ENCODE data around the gene ARL4C.

ARL4C gene

GRCh38 chr2:234496835-234497593 lies at the start of gene ARL4C:
Gene ARL4C, minus strand, starts transcription at chr2:234497081. Its CDS starts 495 bp downstream, at chr2:234496586.
- Histone ChIP-seq H3K9me3 (ENCODE audit: control insufficient read depth in 2 of 2, low read length in 2 of 2) (no peaks in the 10 kb centered on the region), H3K9ac (ENCODE audit: low read depth in 1 of 2, low read length in 2 of 2) (peak within 1 kb of the TSS; percentile 71 to 87), H3K4me3 (ENCODE audit: low read length in 2 of 2) (peak within 1 kb of the TSS; percentile 72 to 85), H3K27ac (ENCODE audit: low read depth in 2 of 2, low read length in 2 of 2) (peak within 1 kb of the TSS; percentile 64 to 91), H3K4me1 (ENCODE audit: control insufficient read depth in 2 of 2, insufficient read depth in 2 of 2, low read length in 2 of 2) (peaks cover 6 to 8% of the 10 kb centered on the region in 2 donors), H3K27me3 (ENCODE audit: control insufficient read depth in 2 of 2, insufficient read depth in 2 of 2, low read length in 2 of 2) (peaks cover 10 to 15% of the 10 kb centered on the region in 2 donors), H3K36me3 (ENCODE audit: control insufficient read depth in 2 of 2, insufficient read depth in 2 of 2, low read length in 2 of 2) (no peaks in the 10 kb centered on the region)

- H3K9me3 ChIP-seq (ENCODE audit: control insufficient read depth in 2 of 2, low read length in 2 of 2): no peaks in the 10 kb centered on the region
- no peaks in the 10 kb centered on the region for H3K36me3 ChIP-seq (ENCODE audit: control insufficient read depth in 2 of 2, insufficient read depth in 2 of 2, low read length in 2 of 2)
- peaks cover 2 to 4% of the 10 kb centered on the region in 2 donors for H3K27me3 ChIP-seq (ENCODE audit: control insufficient read depth in 2 of 2, insufficient read depth in 2 of 2, low read length in 2 of 2)
- H3K27ac ChIP-seq (ENCODE audit: low read depth in 2 of 2, low read length in 2 of 2): no peak overlapping the region
- H3K4me3 ChIP-seq (ENCODE audit: low read length in 2 of 2): no peak overlapping the region
- no peak overlapping the region for H3K9ac ChIP-seq (ENCODE audit: low read depth in 1 of 2, low read length in 2 of 2)
- H3K4me1 ChIP-seq (ENCODE audit: control insufficient read depth in 2 of 2, insufficient read depth in 2 of 2, low read length in 2 of 2): peaks cover 0 to 4% of the 10 kb centered on the region in 2 donors
Measured at GRCh38 chr2:234544659-234545611, 48.1 kb upstream of the ARL4C start.

GRCh38 chr2:234542742-234543141 lies 45.9 kb upstream of the ARL4C start:
- Histone ChIP-seq H3K27me3 (ENCODE audit: control insufficient read depth in 2 of 2, insufficient read depth in 2 of 2, low read length in 2 of 2) (peaks cover 4% of the 10 kb centered on the region in 2 donors), H3K36me3 (ENCODE audit: control insufficient read depth in 2 of 2, insufficient read depth in 2 of 2, low read length in 2 of 2) (no peaks in the 10 kb centered on the region), H3K4me3 (ENCODE audit: low read length in 2 of 2) (no peak overlapping the region)

GRCh38 chr2:234537929-234538328 lies 41.0 kb upstream of the ARL4C start:
- no peak overlapping the region for H3K4me3 ChIP-seq (ENCODE audit: low read length in 2 of 2)
- H3K36me3 ChIP-seq (ENCODE audit: control insufficient read depth in 2 of 2, insufficient read depth in 2 of 2, low read length in 2 of 2): no peaks in the 10 kb centered on the region
- no peaks in the 10 kb centered on the region for H3K4me1 ChIP-seq (ENCODE audit: control insufficient read depth in 2 of 2, insufficient read depth in 2 of 2, low read length in 2 of 2)

More at GRCh38 chr2:234542742-234543141, 45.9 kb upstream of the ARL4C start:
- H3K9me3 ChIP-seq (ENCODE audit: control insufficient read depth in 2 of 2, low read length in 2 of 2): no peaks in the 10 kb centered on the region
- no peak overlapping the region for H3K9ac ChIP-seq (ENCODE audit: low read depth in 1 of 2, low read length in 2 of 2)
- H3K4me1 ChIP-seq (ENCODE audit: control insufficient read depth in 2 of 2, insufficient read depth in 2 of 2, low read length in 2 of 2): peaks cover 0 to 4% of the 10 kb centered on the region in 2 donors
- H3K27ac ChIP-seq (ENCODE audit: low read depth in 2 of 2, low read length in 2 of 2): no peak overlapping the region

GRCh38 chr2:234536178-234536965 lies 39.5 kb upstream of the ARL4C start:
- H3K36me3 ChIP-seq (ENCODE audit: control insufficient read depth in 2 of 2, insufficient read depth in 2 of 2, low read length in 2 of 2): no peaks in the 10 kb centered on the region
- H3K4me3 ChIP-seq (ENCODE audit: low read length in 2 of 2): no peak overlapping the region

More at GRCh38 chr2:234537929-234538328, 41.0 kb upstream of the ARL4C start:
- peaks cover 0 to 2% of the 10 kb centered on the region in 2 donors for H3K27me3 ChIP-seq (ENCODE audit: control insufficient read depth in 2 of 2, insufficient read depth in 2 of 2, low read length in 2 of 2)
- H3K9me3 ChIP-seq (ENCODE audit: control insufficient read depth in 2 of 2, low read length in 2 of 2): no peaks in the 10 kb centered on the region
- H3K27ac ChIP-seq (ENCODE audit: low read depth in 2 of 2, low read length in 2 of 2): no peak overlapping the region
- no peak overlapping the region for H3K9ac ChIP-seq (ENCODE audit: low read depth in 1 of 2, low read length in 2 of 2)

GRCh38 chr2:234535464-234535863 lies 38.6 kb upstream of the ARL4C start:
- Histone ChIP-seq H3K4me1 (ENCODE audit: control insufficient read depth in 2 of 2, insufficient read depth in 2 of 2, low read length in 2 of 2) (no peaks in the 10 kb centered on the region), H3K36me3 (ENCODE audit: control insufficient read depth in 2 of 2, insufficient read depth in 2 of 2, low read length in 2 of 2) (no peaks in the 10 kb centered on the region), H3K9ac (ENCODE audit: low read depth in 1 of 2, low read length in 2 of 2) (no peak overlapping the region), H3K27ac (ENCODE audit: low read depth in 2 of 2, low read length in 2 of 2) (no peak overlapping the region), H3K27me3 (ENCODE audit: control insufficient read depth in 2 of 2, insufficient read depth in 2 of 2, low read length in 2 of 2) (peaks cover 0 to 2% of the 10 kb centered on the region in 2 donors), H3K9me3 (ENCODE audit: control insufficient read depth in 2 of 2, low read length in 2 of 2) (no peaks in the 10 kb centered on the region), H3K4me3 (ENCODE audit: low read length in 2 of 2) (no peak overlapping the region)

More at GRCh38 chr2:234536178-234536965, 39.5 kb upstream of the ARL4C start:
- H3K27me3 ChIP-seq (ENCODE audit: control insufficient read depth in 2 of 2, insufficient read depth in 2 of 2, low read length in 2 of 2): peaks cover 0 to 2% of the 10 kb centered on the region in 2 donors
- no peak overlapping the region for H3K27ac ChIP-seq (ENCODE audit: low read depth in 2 of 2, low read length in 2 of 2)
- H3K4me1 ChIP-seq (ENCODE audit: control insufficient read depth in 2 of 2, insufficient read depth in 2 of 2, low read length in 2 of 2): no peaks in the 10 kb centered on the region
- H3K9ac ChIP-seq (ENCODE audit: low read depth in 1 of 2, low read length in 2 of 2): no peak overlapping the region
- no peaks in the 10 kb centered on the region for H3K9me3 ChIP-seq (ENCODE audit: control insufficient read depth in 2 of 2, low read length in 2 of 2)

- H3K36me3 ChIP-seq (ENCODE audit: control insufficient read depth in 2 of 2, insufficient read depth in 2 of 2, low read length in 2 of 2): no peaks in the 10 kb centered on the region
- H3K4me1 ChIP-seq (ENCODE audit: control insufficient read depth in 2 of 2, insufficient read depth in 2 of 2, low read length in 2 of 2): no peaks in the 10 kb centered on the region
- no peak overlapping the region for H3K4me3 ChIP-seq (ENCODE audit: low read length in 2 of 2)
Measured at GRCh38 chr2:234534515-234534914, 37.6 kb upstream of the ARL4C start.

GRCh38 chr2:234533626-234534025 lies 36.7 kb upstream of the ARL4C start:
- H3K27ac ChIP-seq (ENCODE audit: low read depth in 2 of 2, low read length in 2 of 2): no peak overlapping the region
- no peaks in the 10 kb centered on the region for H3K36me3 ChIP-seq (ENCODE audit: control insufficient read depth in 2 of 2, insufficient read depth in 2 of 2, low read length in 2 of 2)
- no peak overlapping the region for H3K9ac ChIP-seq (ENCODE audit: low read depth in 1 of 2, low read length in 2 of 2)
- no peaks in the 10 kb centered on the region for H3K4me1 ChIP-seq (ENCODE audit: control insufficient read depth in 2 of 2, insufficient read depth in 2 of 2, low read length in 2 of 2)
- H3K27me3 ChIP-seq (ENCODE audit: control insufficient read depth in 2 of 2, insufficient read depth in 2 of 2, low read length in 2 of 2): no peaks in the 10 kb centered on the region
- no peaks in the 10 kb centered on the region for H3K9me3 ChIP-seq (ENCODE audit: control insufficient read depth in 2 of 2, low read length in 2 of 2)
- H3K4me3 ChIP-seq (ENCODE audit: low read length in 2 of 2): no peak overlapping the region

More at GRCh38 chr2:234534515-234534914, 37.6 kb upstream of the ARL4C start:
- H3K9me3 ChIP-seq (ENCODE audit: control insufficient read depth in 2 of 2, low read length in 2 of 2): no peaks in the 10 kb centered on the region
- no peak overlapping the region for H3K27ac ChIP-seq (ENCODE audit: low read depth in 2 of 2, low read length in 2 of 2)
- H3K27me3 ChIP-seq (ENCODE audit: control insufficient read depth in 2 of 2, insufficient read depth in 2 of 2, low read length in 2 of 2): no peaks in the 10 kb centered on the region
- no peak overlapping the region for H3K9ac ChIP-seq (ENCODE audit: low read depth in 1 of 2, low read length in 2 of 2)

- H3K36me3 ChIP-seq (ENCODE audit: control insufficient read depth in 2 of 2, insufficient read depth in 2 of 2, low read length in 2 of 2): no peaks in the 10 kb centered on the region
- H3K4me3 ChIP-seq (ENCODE audit: low read length in 2 of 2): no peak overlapping the region
- H3K27me3 ChIP-seq (ENCODE audit: control insufficient read depth in 2 of 2, insufficient read depth in 2 of 2, low read length in 2 of 2): no peaks in the 10 kb centered on the region
- H3K9me3 ChIP-seq (ENCODE audit: control insufficient read depth in 2 of 2, low read length in 2 of 2): no peaks in the 10 kb centered on the region
- H3K27ac ChIP-seq (ENCODE audit: low read depth in 2 of 2, low read length in 2 of 2): no peak overlapping the region
- H3K9ac ChIP-seq (ENCODE audit: low read depth in 1 of 2, low read length in 2 of 2): no peak overlapping the region
- no peaks in the 10 kb centered on the region for H3K4me1 ChIP-seq (ENCODE audit: control insufficient read depth in 2 of 2, insufficient read depth in 2 of 2, low read length in 2 of 2)
Measured at GRCh38 chr2:234528410-234529148, 31.7 kb upstream of the ARL4C start.
